ENCODE data around the gene ZNF273. TPM values are rescaled to one million over a fixed set of nuclear protein-coding genes. Genes with fewer than 3 reads are reported as not detected.
"Not testable (repeated sequence)": the region's sequence is repeated elsewhere in the genome, so short reads cannot be mapped to it uniquely, and the experiment has no call there.

The ZNF273 gene
- total RNA-seq, 6 experiments from 2014 or later = 0.24 to 1.00 (median 0.78) TPM

GRCh38 chr7:64892116-64892515 lies 11.0 kb upstream of the ZNF273 start:
- intact Hi-C loops (cut with DNase I) = no loop called here
- H3K27me3 ChIP-seq = no peaks in the 10 kb centered on the region
- TF ChIP-seq POLR2A (IDR thresholded peaks at IDR 0.05) (no peak), CTCF (IDR thresholded peaks at IDR 0.05) (no peak)
- no peak overlapping the region for H3K27ac ChIP-seq
- peaks cover 0 to 14% (median 0%) of the 10 kb centered on the region in 4 donors for H3K4me1 ChIP-seq
- no peak for DNase-seq
- no peaks in the 10 kb centered on the region for H3K36me3 ChIP-seq
- no peak for ATAC-seq
- no peak overlapping the region for H3K4me3 ChIP-seq
- no peaks in the 10 kb centered on the region for H3K9me3 ChIP-seq

- no peaks in the 10 kb centered on the region for H3K9me3 ChIP-seq
- peaks cover 0 to 14% (median 0%) of the 10 kb centered on the region in 4 donors for H3K4me1 ChIP-seq
- H3K27me3 ChIP-seq = no peaks in the 10 kb centered on the region
- no peak overlapping the region for H3K4me3 ChIP-seq
- 74% methylated on average over 5 of the region's 5 CpGs for WGBS (ENCODE audit: insufficient coverage, low coverage, low lambda C conversion rate, missing lambda C conversion rate)
- no peak for DNase-seq
- no peaks in the 10 kb centered on the region for H3K36me3 ChIP-seq
- no peak overlapping the region for H3K27ac ChIP-seq
- no peak for ATAC-seq
- intact Hi-C loops (cut with DNase I) = no loop called here
- TF ChIP-seq POLR2A (IDR thresholded peaks at IDR 0.05) = no peak
- no peak for TF ChIP-seq CTCF (IDR thresholded peaks at IDR 0.05)
These were observed 10.3 kb upstream of the ZNF273 start for GRCh38 chr7:64892666-64893309.

GRCh38 chr7:64893401-64893800 lies 9.7 kb upstream of the ZNF273 start:
- H3K36me3 ChIP-seq = no peaks in the 10 kb centered on the region
- TF ChIP-seq POLR2A (IDR thresholded peaks at IDR 0.05) (no peak), CTCF (IDR thresholded peaks at IDR 0.05) (no peak)
- no peak for DNase-seq
- no peak overlapping the region for H3K27ac ChIP-seq
- H3K4me1 ChIP-seq = peaks cover 0 to 11% (median 0%) of the 10 kb centered on the region in 4 donors
- intact Hi-C loops (cut with DNase I) = no loop called here
- WGBS (ENCODE audit: insufficient coverage, low coverage, low lambda C conversion rate, missing lambda C conversion rate) = 34% methylated on average over 5 of the region's 5 CpGs
- H3K27me3 ChIP-seq = no peaks in the 10 kb centered on the region
- no peak for ATAC-seq
- no peaks in the 10 kb centered on the region for H3K9me3 ChIP-seq
- no peak overlapping the region for H3K4me3 ChIP-seq

GRCh38 chr7:64902461-64902805 lies 640 bp upstream of the ZNF273 start:
- intact Hi-C loops (cut with DNase I); H3K4me1 ChIP-seq; H3K27ac ChIP-seq; ATAC-seq; H3K36me3 ChIP-seq; H3K27me3 ChIP-seq; DNase-seq; H3K9me3 ChIP-seq: not testable (repeated sequence)
- peak overlapping the region; percentile 73 to 85 (median 76) for H3K4me3 ChIP-seq
- 47% methylated on average over 8 of the region's 11 CpGs for WGBS (ENCODE audit: insufficient coverage, low coverage, low lambda C conversion rate, missing lambda C conversion rate)

GRCh38 chr7:64904008-64904407 lies 935 bp downstream of the ZNF273 start:
- Histone ChIP-seq H3K9me3 (no peaks in the 10 kb centered on the region), H3K36me3 (no peaks in the 10 kb centered on the region), H3K4me1 (no peaks in the 10 kb centered on the region), H3K27ac (no peak overlapping the region), H3K27me3 (no peaks in the 10 kb centered on the region), H3K4me3 (peak overlapping the region in 1 of 3 donors; percentile 76)
- no peak for TF ChIP-seq CTCF (IDR thresholded peaks at IDR 0.05)
- no peak for TF ChIP-seq POLR2A (IDR thresholded peaks at IDR 0.05)
- 94% methylated on average over 10 of the region's 15 CpGs for WGBS (ENCODE audit: insufficient coverage, low coverage, low lambda C conversion rate, missing lambda C conversion rate)
- ATAC-seq (no peak), DNase-seq (no peak)
- intact Hi-C loops (cut with DNase I) = no loop called here

All from right lobe of liver (tissue), 6 donors.